HG03135 (cell line): ENCODE results near the gene SYCP3.
"Not testable (repeated sequence)": the region's sequence is repeated elsewhere in the genome, so short reads cannot be mapped to it uniquely, and the experiment has no call there.

Source experiments
- ATAC-seq: cut with Tn5 transposase; IDR thresholded peaks from one replicate; pipeline ENCODE4 v1.9.1; 2021; ENCODE audit warnings: mild to moderate bottlenecking, moderate library complexity; ENCODE audit not compliant: unreplicated experiment

SYCP3 gene

DNA sequence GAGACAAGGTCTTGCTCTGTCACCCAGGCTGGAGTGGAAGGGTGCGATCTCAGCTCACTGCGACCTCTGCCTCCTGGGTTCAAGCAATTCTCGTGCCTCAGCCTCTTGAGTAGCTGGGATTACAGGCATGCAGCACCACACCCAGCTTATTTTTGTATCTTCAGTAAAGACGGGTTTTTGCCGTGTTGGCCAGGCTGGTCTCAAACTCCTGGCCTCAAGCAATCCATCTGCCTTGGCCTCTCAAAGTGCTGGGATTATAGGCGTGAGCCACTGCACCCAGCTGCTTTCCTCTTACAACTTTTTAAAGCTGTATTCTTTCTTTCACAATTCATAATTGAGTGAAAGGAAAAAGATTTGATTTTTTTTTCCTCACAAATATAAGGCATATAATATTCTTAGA, 57.6 kb downstream of the SYCP3 start:
- not testable (repeated sequence) for ATAC-seq

- no peak for ATAC-seq
Observed at GRCh38 chr12:101680647-101681046, 58.6 kb downstream of the SYCP3 start.

DNA sequence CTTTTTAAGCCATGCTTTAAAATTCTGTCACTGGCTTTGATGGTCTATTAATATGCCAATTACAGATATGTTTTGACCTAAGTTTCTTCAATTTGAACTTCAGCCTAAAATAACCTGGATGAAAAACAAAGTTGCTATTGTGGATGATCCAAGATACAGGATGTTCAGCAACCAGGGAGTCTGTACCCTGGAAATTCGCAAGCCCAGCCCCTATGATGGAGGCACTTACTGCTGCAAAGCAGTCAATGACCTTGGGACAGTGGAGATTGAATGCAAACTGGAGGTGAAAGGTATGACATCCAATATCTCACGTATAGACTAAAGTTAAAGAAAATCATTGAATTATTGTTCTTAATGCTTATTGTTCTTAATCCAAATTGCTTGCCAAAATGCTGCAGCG, 59.0 kb downstream of the SYCP3 start:
- no peak for ATAC-seq
